Measurements from ENCODE around the gene USP49.
A peak's percentile ranks its signal among the peaks of the same experiment; 100 is the strongest.

USP49 gene

DNA sequence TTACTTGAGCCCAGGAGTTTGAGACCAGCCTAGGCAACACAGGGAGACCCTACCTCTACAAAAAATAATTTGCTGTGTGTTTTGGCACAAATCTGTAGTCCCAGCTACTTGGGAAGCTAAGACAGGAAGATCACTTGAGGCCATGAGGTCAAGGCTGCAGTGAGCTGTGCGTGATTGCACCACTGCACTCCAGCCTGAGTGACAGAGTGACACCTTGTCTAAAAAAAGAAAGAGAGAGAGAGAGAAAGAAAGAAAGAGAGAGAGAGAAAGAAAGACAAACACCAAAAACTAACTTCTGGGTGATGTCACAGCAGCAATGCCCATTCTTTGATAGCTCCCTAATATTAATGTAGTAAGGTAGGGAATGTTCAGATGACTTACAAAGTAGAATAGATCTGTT, 20.4 kb downstream of the USP49 start:
- no peak for DNase-seq (ENCODE audit: low read depth)

- DNase-seq (ENCODE audit: low read depth): no peak
These were observed 23.0 kb downstream of the USP49 start for GRCh38 chr6:41872147-41872546.

GRCh38 chr6:41871691-41872090, 23.5 kb downstream of the USP49 start:
- no peak for DNase-seq (ENCODE audit: low read depth)

GRCh38 chr6:41859356-41859755, 35.8 kb downstream of the USP49 start:
- no peak for DNase-seq (ENCODE audit: low read depth)

- no peak for DNase-seq (ENCODE audit: low read depth)
These were observed 36.5 kb downstream of the USP49 start for GRCh38 chr6:41858703-41859102.

GRCh38 chr6:41850861-41851260, 44.3 kb downstream of the USP49 start:
- no peak for DNase-seq (ENCODE audit: low read depth)

DNA sequence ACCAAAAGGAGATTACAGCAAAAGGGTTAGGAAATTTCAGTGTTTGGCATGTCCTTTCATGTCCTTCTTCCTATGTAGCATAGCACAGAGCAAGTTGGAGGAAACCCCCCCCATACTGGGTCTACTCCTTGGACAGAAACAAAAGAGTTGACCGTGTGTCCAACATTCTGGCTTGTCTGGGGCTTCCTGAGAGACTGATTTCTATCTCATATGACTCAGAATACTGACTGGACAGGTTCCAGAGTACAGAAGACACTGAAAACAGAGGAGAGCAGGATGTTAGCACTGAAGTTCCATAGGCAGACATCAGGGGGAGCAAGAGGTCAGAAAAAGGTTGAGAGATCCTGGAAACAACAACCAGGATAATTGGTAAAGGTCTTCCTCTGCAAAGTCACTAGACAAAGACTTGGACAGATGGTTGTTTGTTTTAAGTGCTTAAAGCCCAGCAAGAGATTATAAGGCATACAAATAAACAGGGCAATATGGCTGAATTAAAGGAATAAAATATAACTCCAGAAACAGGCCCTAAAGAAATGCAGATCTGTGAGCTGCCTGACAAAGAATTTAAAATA, 48.4 kb downstream of the USP49 start:
- peak; percentile 93 for DNase-seq (ENCODE audit: low read depth)

DNA sequence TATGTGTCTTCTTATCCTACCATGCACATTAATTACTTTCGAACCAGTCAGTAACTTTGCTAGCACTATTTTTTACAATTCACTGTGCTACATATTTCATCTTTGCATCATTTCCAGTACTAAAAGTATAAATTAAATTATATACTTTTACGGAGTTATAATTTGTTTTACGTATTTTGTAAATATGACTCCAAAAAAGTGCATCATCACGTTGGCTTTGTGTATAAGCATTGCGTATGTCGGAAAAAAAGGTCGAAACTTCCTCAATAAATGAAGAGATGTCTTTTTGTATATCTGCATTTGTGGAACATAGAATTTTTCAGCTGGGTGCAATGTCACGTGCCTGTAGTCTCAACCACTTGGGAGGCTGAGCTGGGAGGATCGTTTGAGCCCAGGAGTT, 52.0 kb downstream of the USP49 start:
- no peak for DNase-seq (ENCODE audit: low read depth)

GRCh38 chr6:41840326-41840725, 54.8 kb downstream of the USP49 start:
- no peak for DNase-seq (ENCODE audit: low read depth)

DNA sequence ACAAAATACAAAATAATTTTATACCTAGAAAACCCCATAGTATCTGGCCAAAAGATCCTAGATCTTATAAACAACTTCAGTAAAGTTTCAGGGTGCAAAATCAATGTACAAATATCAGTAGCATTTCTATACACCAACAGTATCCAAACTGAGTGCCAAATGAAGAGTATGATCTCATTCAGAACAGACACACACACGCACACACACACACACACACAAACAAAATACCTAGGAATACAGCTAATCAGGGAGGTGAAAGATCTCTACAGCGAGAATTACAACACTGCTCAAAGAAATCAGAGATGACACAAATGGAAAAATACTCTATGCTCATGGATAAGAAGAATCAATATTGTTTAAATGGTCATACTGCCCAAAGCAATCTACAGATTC, 58.5 kb downstream of the USP49 start:
- DNase-seq (ENCODE audit: low read depth): peak; percentile 72

- peak; percentile 75 for DNase-seq (ENCODE audit: low read depth)
These were observed 59.0 kb downstream of the USP49 start for GRCh38 chr6:41836022-41836659.

GRCh38 chr6:41832263-41832662, 62.9 kb downstream of the USP49 start:
- DNase-seq (ENCODE audit: low read depth): no peak

DNA sequence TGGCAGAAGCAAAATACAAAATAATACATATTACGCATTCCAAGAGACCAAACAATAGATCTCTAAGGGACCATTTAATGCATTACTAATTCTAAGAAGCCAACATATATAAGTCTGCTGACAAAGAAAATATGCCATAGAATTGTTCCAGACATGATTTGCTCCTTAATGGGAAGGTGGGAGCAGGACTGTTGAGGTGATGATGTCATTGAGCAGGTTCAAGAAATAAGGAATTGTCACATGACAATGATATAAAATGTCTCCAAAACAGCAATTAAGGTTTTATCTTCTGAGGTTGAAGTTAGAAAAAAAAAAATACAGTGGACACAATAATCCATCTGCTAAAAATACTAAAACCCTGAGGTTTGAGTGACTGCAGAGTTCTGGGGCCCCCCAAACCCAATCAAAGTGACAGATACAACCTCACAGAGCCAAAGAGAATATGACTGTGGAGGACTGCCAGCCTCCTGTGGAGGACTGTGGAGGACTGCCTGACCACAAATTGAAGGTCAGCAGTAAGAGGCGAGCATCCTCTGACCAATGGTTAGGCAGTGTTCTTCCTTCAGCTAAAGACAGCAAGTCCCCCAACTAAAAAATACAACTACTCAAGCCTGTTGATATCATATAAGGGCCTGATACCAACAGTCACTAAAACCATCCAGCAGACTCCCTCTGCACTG, 68.7 kb downstream of the USP49 start:
- DNase-seq (ENCODE audit: low read depth): no peak

GRCh38 chr6:41824571-41825569, 70.3 kb downstream of the USP49 start:
- peak; percentile 93 for DNase-seq (ENCODE audit: low read depth)

DNA sequence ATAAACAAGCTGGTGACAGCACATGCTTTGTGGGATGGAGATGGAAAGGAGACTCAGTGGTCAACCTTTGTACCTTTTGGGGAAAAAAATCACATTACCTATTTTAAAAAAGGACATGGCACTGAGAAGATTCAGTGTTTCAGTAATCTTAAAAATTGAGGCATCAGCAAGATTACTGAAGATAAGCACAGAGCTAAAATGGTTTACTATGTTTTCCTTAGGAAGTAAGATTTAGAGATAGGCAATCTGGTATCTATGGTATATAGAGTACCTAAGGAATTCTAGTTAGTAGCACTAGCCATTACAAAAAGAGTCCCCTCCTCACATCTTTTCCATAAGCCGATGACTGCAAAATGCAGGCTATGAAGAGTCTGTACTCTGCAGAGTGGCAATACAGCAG, 72.0 kb downstream of the USP49 start:
- DNase-seq (ENCODE audit: low read depth): no peak

- no peak for DNase-seq (ENCODE audit: low read depth)
These were observed 73.2 kb downstream of the USP49 start for GRCh38 chr6:41822021-41822420.

GRCh38 chr6:41821266-41821665, 73.9 kb downstream of the USP49 start:
- DNase-seq (ENCODE audit: low read depth): no peak

- peak; percentile 67 for DNase-seq (ENCODE audit: low read depth)
These were observed 76.7 kb downstream of the USP49 start for GRCh38 chr6:41818271-41819054.

DNA sequence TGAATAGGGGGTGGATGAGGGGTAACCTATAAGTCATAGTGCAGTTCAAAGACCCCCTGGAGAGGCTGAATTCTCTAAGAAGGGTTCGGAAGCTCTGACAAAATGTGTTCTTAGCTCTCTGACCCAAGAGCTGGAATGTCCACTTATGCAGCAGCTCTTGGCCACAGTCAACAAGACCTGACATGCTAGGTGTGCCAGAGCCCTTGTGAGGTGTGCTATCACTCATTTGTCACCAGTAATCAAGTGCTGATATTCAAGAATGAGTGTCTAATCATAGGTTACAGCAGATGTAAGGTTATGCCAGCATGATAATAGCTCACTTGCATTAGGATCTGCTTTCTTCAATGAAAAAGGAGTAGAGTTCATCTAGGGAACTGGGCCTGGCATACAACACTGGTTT, 79.6 kb downstream of the USP49 start:
- no peak for DNase-seq (ENCODE audit: low read depth)

DNA sequence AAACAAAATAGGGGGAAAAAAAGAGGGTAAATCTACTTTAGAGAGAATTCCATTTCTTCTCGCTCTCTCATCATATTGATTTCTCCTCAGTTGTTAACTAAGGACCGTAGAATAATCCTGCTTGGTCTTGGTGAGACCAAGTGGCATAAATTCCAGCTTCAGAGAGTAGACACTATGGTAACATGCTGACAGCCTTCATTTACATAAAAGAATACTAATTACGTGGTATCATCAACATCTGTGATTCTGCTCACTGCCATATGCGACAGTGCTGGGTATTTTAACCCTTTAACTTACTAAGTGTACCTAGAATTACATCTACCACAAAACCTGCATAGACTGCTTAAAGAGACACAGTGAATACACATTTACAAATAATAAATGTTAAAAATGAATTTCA, 80.5 kb downstream of the USP49 start:
- DNase-seq (ENCODE audit: low read depth): no peak

GRCh38 chr6:41813956-41814355, 81.2 kb downstream of the USP49 start:
- no peak for DNase-seq (ENCODE audit: low read depth)

DNA sequence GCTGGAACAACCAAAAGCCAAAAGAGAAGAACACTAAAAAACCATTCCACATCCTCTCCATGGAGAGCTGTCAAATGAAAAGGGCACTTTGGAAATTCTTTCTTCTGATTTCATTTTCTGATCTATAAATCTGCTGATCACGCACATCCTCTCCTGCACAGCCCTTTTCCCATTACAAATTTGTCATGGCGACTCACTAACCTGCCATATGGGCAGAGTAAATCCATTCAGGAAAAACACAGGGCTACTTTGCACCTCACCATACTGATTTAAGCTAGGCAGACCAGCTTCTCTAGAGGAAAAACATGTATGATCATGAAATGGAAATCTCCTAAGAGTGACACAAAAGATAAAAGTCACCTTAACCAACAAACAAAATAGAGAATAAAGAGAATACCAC, 81.7 kb downstream of the USP49 start:
- DNase-seq (ENCODE audit: low read depth): no peak

Data from iris pigment epithelial cell (primary cell).